HL-60 (cell line): ENCODE measurements around the gene CRY1.

Source experiments
- GABPA ChIP-seq: IDR thresholded peaks from 2 replicates; pipeline ENCODE4 v1.6.1; 2012; ENCODE audit warnings: low read depth
- POLR2AphosphoS5 ChIP-seq: IDR thresholded peaks from 2 replicates; pipeline ENCODE4 v1.6.1; 2012; ENCODE audit warnings: low read depth
- SPI1 ChIP-seq: IDR thresholded peaks from 2 replicates; pipeline ENCODE4 v1.6.1; 2012; ENCODE audit warnings: low read depth, mild to moderate bottlenecking, borderline replicate concordance
- TF ChIP-seq, protein P1 (sequence below): IDR thresholded peaks from one replicate; pipeline ENCODE4 v1.5.1; 2011; ENCODE audit warnings: low read length, control low read depth, inconsistent platforms; ENCODE audit not compliant: insufficient read depth
- TF ChIP-seq, protein P2 (sequence below): IDR thresholded peaks from 2 replicates; pipeline ENCODE4 v1.6.1; 2012; ENCODE audit warnings: low read depth; ENCODE audit not compliant: insufficient replicate concordance

DNA sequence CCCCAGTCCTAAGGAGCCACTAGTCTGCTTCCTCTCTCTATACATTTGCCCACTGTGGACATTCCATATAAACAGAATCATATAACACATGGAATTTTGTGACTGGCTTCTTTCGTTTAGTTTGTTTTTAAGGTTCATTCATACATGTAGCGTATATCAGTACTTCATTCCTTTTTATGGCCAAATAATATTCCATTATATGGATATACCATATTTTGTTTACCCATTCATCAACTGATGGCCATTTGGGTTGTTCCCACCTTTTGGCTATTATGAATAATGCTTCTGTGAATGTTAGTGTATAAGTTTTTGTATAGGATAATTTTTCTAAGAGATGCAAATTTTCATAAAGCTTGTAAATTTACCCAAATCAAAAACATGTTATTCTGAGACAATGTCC, 4.4 kb downstream of the CRY1 start:
- TF ChIP-seq, protein P1, sequence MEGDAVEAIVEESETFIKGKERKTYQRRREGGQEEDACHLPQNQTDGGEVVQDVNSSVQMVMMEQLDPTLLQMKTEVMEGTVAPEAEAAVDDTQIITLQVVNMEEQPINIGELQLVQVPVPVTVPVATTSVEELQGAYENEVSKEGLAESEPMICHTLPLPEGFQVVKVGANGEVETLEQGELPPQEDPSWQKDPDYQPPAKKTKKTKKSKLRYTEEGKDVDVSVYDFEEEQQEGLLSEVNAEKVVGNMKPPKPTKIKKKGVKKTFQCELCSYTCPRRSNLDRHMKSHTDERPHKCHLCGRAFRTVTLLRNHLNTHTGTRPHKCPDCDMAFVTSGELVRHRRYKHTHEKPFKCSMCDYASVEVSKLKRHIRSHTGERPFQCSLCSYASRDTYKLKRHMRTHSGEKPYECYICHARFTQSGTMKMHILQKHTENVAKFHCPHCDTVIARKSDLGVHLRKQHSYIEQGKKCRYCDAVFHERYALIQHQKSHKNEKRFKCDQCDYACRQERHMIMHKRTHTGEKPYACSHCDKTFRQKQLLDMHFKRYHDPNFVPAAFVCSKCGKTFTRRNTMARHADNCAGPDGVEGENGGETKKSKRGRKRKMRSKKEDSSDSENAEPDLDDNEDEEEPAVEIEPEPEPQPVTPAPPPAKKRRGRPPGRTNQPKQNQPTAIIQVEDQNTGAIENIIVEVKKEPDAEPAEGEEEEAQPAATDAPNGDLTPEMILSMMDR: no peak
- TF ChIP-seq, protein P2, sequence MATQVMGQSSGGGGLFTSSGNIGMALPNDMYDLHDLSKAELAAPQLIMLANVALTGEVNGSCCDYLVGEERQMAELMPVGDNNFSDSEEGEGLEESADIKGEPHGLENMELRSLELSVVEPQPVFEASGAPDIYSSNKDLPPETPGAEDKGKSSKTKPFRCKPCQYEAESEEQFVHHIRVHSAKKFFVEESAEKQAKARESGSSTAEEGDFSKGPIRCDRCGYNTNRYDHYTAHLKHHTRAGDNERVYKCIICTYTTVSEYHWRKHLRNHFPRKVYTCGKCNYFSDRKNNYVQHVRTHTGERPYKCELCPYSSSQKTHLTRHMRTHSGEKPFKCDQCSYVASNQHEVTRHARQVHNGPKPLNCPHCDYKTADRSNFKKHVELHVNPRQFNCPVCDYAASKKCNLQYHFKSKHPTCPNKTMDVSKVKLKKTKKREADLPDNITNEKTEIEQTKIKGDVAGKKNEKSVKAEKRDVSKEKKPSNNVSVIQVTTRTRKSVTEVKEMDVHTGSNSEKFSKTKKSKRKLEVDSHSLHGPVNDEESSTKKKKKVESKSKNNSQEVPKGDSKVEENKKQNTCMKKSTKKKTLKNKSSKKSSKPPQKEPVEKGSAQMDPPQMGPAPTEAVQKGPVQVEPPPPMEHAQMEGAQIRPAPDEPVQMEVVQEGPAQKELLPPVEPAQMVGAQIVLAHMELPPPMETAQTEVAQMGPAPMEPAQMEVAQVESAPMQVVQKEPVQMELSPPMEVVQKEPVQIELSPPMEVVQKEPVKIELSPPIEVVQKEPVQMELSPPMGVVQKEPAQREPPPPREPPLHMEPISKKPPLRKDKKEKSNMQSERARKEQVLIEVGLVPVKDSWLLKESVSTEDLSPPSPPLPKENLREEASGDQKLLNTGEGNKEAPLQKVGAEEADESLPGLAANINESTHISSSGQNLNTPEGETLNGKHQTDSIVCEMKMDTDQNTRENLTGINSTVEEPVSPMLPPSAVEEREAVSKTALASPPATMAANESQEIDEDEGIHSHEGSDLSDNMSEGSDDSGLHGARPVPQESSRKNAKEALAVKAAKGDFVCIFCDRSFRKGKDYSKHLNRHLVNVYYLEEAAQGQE: no peak
- TF ChIP-seq POLR2AphosphoS5 (no peak), SPI1 (no peak), GABPA (no peak)
